ENCODE data around the gene DNAJB12. TPM values are rescaled to one million over a fixed set of nuclear protein-coding genes. Genes with fewer than 3 reads are reported as not detected.

Gene DNAJB12
- total and polyA plus RNA-seq, 4 donors, result 15.9 to 22.0 (median 18.9) TPM

DNA sequence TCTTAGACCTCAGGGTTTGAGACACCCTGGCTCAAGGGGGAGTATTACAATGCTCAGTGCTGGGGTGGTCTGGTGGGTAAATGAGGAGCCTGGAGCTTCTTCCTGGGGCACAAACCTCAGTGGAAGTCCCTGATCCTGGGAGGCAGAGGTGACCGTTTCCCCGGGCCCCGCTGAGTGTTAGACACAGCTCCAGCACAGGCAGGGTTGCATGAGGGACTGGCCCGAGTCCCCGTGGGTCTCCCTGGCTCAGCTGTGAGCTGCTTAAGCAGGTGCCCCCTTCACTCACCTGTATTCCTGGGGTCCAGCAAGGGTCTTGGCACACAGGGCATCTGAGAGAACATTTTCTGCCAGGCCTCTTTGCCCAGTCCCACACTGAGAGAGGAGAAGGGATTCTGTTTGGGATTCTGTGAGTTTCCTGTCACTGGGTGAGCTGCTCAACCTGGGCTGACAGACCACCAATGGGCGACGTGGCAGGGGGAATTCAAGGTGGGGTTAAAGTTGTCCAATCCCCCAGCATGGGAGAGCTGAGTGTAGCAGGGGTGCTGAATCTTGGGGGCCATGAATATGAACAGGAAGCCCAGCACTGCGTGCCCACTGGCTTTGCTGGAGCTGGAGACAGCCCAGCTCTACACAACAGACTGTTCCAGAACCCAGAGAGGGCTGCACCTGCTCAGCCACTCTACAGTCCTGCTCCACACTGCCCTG is 51.1 kb downstream of the DNAJB12 start:
- no peak for TF ChIP-seq RXRA (IDR thresholded peaks at IDR 0.05)
- TF ChIP-seq, protein P1, sequence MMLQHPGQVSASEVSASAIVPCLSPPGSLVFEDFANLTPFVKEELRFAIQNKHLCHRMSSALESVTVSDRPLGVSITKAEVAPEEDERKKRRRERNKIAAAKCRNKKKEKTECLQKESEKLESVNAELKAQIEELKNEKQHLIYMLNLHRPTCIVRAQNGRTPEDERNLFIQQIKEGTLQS (IDR thresholded peaks at IDR 0.05), result no peak
- no peak for TF ChIP-seq NR2F2 (IDR thresholded peaks at IDR 0.05)
- no peak for TF ChIP-seq SP1 (IDR thresholded peaks at IDR 0.05)
- TF ChIP-seq EGR1 (IDR thresholded peaks at IDR 0.05; ENCODE audit: low read depth in 2 of 2), result no peak
- TF ChIP-seq, protein P2, sequence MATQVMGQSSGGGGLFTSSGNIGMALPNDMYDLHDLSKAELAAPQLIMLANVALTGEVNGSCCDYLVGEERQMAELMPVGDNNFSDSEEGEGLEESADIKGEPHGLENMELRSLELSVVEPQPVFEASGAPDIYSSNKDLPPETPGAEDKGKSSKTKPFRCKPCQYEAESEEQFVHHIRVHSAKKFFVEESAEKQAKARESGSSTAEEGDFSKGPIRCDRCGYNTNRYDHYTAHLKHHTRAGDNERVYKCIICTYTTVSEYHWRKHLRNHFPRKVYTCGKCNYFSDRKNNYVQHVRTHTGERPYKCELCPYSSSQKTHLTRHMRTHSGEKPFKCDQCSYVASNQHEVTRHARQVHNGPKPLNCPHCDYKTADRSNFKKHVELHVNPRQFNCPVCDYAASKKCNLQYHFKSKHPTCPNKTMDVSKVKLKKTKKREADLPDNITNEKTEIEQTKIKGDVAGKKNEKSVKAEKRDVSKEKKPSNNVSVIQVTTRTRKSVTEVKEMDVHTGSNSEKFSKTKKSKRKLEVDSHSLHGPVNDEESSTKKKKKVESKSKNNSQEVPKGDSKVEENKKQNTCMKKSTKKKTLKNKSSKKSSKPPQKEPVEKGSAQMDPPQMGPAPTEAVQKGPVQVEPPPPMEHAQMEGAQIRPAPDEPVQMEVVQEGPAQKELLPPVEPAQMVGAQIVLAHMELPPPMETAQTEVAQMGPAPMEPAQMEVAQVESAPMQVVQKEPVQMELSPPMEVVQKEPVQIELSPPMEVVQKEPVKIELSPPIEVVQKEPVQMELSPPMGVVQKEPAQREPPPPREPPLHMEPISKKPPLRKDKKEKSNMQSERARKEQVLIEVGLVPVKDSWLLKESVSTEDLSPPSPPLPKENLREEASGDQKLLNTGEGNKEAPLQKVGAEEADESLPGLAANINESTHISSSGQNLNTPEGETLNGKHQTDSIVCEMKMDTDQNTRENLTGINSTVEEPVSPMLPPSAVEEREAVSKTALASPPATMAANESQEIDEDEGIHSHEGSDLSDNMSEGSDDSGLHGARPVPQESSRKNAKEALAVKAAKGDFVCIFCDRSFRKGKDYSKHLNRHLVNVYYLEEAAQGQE (IDR thresholded peaks at IDR 0.05), result no peak
- TF ChIP-seq, protein P3, sequence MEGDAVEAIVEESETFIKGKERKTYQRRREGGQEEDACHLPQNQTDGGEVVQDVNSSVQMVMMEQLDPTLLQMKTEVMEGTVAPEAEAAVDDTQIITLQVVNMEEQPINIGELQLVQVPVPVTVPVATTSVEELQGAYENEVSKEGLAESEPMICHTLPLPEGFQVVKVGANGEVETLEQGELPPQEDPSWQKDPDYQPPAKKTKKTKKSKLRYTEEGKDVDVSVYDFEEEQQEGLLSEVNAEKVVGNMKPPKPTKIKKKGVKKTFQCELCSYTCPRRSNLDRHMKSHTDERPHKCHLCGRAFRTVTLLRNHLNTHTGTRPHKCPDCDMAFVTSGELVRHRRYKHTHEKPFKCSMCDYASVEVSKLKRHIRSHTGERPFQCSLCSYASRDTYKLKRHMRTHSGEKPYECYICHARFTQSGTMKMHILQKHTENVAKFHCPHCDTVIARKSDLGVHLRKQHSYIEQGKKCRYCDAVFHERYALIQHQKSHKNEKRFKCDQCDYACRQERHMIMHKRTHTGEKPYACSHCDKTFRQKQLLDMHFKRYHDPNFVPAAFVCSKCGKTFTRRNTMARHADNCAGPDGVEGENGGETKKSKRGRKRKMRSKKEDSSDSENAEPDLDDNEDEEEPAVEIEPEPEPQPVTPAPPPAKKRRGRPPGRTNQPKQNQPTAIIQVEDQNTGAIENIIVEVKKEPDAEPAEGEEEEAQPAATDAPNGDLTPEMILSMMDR (IDR thresholded peaks at IDR 0.05; ENCODE audit: low read depth, low read length, missing input control), result no peak
- TF ChIP-seq FOXA1 (IDR thresholded peaks at IDR 0.05), result no peak
- TF ChIP-seq GABPA (IDR thresholded peaks at IDR 0.05 in 1 of 2, conservative IDR thresholded peaks at IDR 0.05 in 1 of 2), result no peak
- no peak for TF ChIP-seq HNF4A (conservative IDR thresholded peaks at IDR 0.05)
- TF ChIP-seq HNF4G (IDR thresholded peaks at IDR 0.05), result no peak
- no peak for TF ChIP-seq RAD21 (IDR thresholded peaks at IDR 0.05)
- TF ChIP-seq YY1 (IDR thresholded peaks at IDR 0.05), result no peak
- TF ChIP-seq JUND (IDR thresholded peaks at IDR 0.05), result no peak
- TF ChIP-seq FOXA2 (IDR thresholded peaks at IDR 0.05), result no peak
- TF ChIP-seq, protein P4, sequence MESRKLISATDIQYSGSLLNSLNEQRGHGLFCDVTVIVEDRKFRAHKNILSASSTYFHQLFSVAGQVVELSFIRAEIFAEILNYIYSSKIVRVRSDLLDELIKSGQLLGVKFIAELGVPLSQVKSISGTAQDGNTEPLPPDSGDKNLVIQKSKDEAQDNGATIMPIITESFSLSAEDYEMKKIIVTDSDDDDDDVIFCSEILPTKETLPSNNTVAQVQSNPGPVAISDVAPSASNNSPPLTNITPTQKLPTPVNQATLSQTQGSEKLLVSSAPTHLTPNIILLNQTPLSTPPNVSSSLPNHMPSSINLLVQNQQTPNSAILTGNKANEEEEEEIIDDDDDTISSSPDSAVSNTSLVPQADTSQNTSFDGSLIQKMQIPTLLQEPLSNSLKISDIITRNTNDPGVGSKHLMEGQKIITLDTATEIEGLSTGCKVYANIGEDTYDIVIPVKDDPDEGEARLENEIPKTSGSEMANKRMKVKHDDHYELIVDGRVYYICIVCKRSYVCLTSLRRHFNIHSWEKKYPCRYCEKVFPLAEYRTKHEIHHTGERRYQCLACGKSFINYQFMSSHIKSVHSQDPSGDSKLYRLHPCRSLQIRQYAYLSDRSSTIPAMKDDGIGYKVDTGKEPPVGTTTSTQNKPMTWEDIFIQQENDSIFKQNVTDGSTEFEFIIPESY (IDR thresholded peaks at IDR 0.05), result no peak
- no peaks in the 10 kb centered on the region for H3K36me3 ChIP-seq (ENCODE audit: control insufficient read depth in 4 of 4, insufficient read depth in 3 of 4, low read depth in 1 of 4, low read length in 3 of 4)
- no peak overlapping the region for H3K9ac ChIP-seq (ENCODE audit: low read depth in 1 of 2, low read length in 2 of 2)
- H3K4me1 ChIP-seq (ENCODE audit: control insufficient read depth in 4 of 4, insufficient read depth in 4 of 4, low read length in 3 of 4), result peaks cover 0 to 8% (median 6%) of the 10 kb centered on the region in 4 donors
- DNase-seq (ENCODE audit: low spot score), result no peak
- no peak overlapping the region for H3K27ac ChIP-seq (ENCODE audit: low read depth in 1 of 2, low read length in 2 of 2)
- 93% methylated on average over 8 of the region's 8 CpGs for WGBS
- H3K4me3 ChIP-seq (ENCODE audit: low read depth in 1 of 3, low read length in 3 of 3), result no peak overlapping the region
- no peaks in the 10 kb centered on the region for H3K9me3 ChIP-seq (ENCODE audit: control insufficient read depth in 4 of 4, low read length in 3 of 4)
- no peaks in the 10 kb centered on the region for H3K27me3 ChIP-seq (ENCODE audit: control insufficient read depth in 4 of 4, insufficient read depth in 4 of 4, low read length in 3 of 4)

Data from liver (tissue), 9 donors.